ENCODE measurements around the gene PLXNA3.

DNA sequence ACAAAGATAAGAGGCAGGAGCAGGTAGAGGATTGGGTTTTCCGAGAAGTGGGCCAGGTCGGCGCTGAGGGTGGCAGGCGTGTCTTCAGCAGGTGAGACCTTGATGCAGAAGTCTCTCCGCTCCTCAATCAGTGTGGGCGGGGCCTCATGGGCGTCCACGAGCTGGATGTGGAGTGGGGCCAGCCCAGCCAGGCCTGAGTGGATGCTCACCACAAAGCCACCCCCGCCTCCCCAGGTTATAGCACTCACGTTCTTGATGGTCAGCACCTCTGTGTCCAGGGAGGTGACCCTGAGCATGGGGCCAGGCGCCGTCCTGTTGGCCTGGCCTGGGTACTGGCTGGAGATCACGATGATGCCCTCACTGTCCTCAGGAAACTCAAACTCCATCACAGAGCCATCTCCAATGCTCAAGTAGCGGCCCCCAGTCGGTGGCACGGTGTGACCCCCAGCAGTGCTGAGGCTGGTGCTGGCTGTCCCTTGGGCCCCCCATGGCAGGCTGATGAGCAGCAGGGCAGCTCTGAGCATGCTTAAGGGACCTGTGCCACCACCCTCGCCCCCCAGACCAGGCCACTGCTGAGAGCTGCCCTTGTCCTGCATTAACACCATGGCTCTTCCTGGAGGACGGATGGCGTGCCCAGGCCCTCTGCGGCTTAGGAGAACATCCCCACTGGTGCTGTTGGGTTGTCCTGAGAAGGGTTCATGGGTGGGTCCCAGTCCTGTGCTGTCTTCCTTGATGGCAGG is 30.4 kb downstream of the PLXNA3 start:
- TF ChIP-seq POLR2AphosphoS5 (IDR thresholded peaks at IDR 0.05; ENCODE audit: low read depth) (no peak), CREB1 (CRISPR knock-in tag; IDR thresholded peaks at IDR 0.05; ENCODE audit: low read depth) (no peak), EZH2 (IDR thresholded peaks at IDR 0.05; ENCODE audit: low read depth, unreplicated experiment) (no peak), JUNB (IDR thresholded peaks at IDR 0.05; ENCODE audit: unreplicated experiment) (no peak), EZH2phosphoT487 (IDR thresholded peaks at IDR 0.05; ENCODE audit: unreplicated experiment) (no peak), REST (IDR thresholded peaks at IDR 0.05; ENCODE audit: unreplicated experiment) (no peak), STAT1 (IDR thresholded peaks at IDR 0.05; ENCODE audit: unreplicated experiment) (no peak), NANOG (IDR thresholded peaks at IDR 0.05; ENCODE audit: borderline replicate concordance) (no peak)
- TF ChIP-seq, protein P1, sequence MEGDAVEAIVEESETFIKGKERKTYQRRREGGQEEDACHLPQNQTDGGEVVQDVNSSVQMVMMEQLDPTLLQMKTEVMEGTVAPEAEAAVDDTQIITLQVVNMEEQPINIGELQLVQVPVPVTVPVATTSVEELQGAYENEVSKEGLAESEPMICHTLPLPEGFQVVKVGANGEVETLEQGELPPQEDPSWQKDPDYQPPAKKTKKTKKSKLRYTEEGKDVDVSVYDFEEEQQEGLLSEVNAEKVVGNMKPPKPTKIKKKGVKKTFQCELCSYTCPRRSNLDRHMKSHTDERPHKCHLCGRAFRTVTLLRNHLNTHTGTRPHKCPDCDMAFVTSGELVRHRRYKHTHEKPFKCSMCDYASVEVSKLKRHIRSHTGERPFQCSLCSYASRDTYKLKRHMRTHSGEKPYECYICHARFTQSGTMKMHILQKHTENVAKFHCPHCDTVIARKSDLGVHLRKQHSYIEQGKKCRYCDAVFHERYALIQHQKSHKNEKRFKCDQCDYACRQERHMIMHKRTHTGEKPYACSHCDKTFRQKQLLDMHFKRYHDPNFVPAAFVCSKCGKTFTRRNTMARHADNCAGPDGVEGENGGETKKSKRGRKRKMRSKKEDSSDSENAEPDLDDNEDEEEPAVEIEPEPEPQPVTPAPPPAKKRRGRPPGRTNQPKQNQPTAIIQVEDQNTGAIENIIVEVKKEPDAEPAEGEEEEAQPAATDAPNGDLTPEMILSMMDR (conservative IDR thresholded peaks at IDR 0.05; ENCODE audit: low read depth in 2 of 2) = no peak

Measured in GM23338 (cell line).